ENCODE measurements around the gene PNLDC1.

DNA sequence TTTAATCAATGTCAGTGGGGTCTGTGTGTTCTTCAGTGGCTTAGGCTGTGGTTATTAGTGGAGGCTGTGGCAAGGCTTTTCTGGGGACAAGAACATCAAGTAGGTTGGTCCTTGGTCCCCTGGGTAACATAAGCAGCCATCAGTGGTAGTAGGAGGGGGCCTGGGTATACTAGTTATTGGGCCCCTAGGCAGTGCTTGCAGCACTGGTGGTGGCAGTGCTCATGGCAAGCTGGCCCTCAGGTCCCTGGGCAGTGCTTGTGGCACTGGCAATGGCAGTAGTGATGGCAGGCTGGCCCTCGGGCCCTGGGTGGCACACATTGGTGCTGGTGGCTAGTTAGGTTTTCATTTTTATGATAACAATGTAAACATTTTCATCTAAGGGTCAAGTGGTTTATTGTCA, 58.2 kb downstream of the PNLDC1 start:
- TF ChIP-seq POLR2AphosphoS5 (IDR thresholded peaks at IDR 0.05; ENCODE audit: low read depth, low read length) (no peak), POLR2A (IDR thresholded peaks at IDR 0.05; ENCODE audit: low read depth, low read length) (no peak)
